Right lobe of liver (tissue), 6 donors: ENCODE measurements around the gene FBN3. TPM values are rescaled to one million over a fixed set of nuclear protein-coding genes. Genes with fewer than 3 reads are reported as not detected.
A peak's percentile ranks its signal among the peaks of the same experiment; 100 is the strongest.

Experiments
- ATAC-seq, 4 donors: fragments of 200-7000 bp; cut with Tn5 transposase; one replicate each; pipeline ENCODE4 v1.9.1; 2020; ENCODE audit warnings: mild to moderate bottlenecking in 4 of 4, moderate library complexity in 4 of 4
- DNase-seq, 3 donors: peaks; one replicate each; pipeline ENCODE4 v3.0.0-alpha.2; 2020
- H3K27ac ChIP-seq, 3 donors: fragments of 200-600 bp; one replicate each; pipeline ENCODE4 v1.8.0; 2022
- H3K27me3 ChIP-seq, 2 donors: fragments of 200-600 bp; one replicate each; pipeline ENCODE4 v1.8.0; 2022
- H3K36me3 ChIP-seq, 4 donors: fragments of 200-600 bp; sonication (generic) in 1 of 4; one replicate each; pipeline versions ENCODE4 v1.5.1 to v1.8.0; 2017 to 2022; ENCODE audit warnings: control low read depth in 1 of 4
- H3K4me1 ChIP-seq, 4 donors: fragments of 200-600 bp; sonication (generic) in 1 of 4; one replicate each; pipeline versions ENCODE4 v1.5.1 to v1.8.0; 2017 to 2022; ENCODE audit warnings: control low read depth in 1 of 4
- H3K4me3 ChIP-seq, 3 donors: fragments of 200-600 bp; one replicate each; pipeline ENCODE4 v1.8.0; 2022
- H3K9me3 ChIP-seq, 4 donors: fragments of 200-600 bp; sonication (generic) in 1 of 4; one replicate each; pipeline versions ENCODE4 v1.5.1 to v1.8.0; 2017 to 2022; ENCODE audit warnings: control low read depth in 1 of 4
- CTCF ChIP-seq, 4 donors: fragments of 200-600 bp in 3 of 4; fragments of 450-650 bp in 1 of 4; IDR thresholded peaks; one replicate each; pipeline versions ENCODE4 v1.5.1 to v1.8.0; 2016 to 2022; ENCODE audit warnings: antibody characterized with exemption in 4 of 4, mild to moderate bottlenecking in 2 of 4
- POLR2A ChIP-seq: fragments of 450-650 bp; IDR thresholded peaks from one replicate; pipeline ENCODE4 v1.6.1; 2017; ENCODE audit warnings: antibody characterized with exemption, mild to moderate bottlenecking
- WGBS: methylation state at CpG from one replicate; pipeline ENCODE4 v1.1.6; 2018; ENCODE audit warnings: low coverage, low lambda C conversion rate; ENCODE audit not compliant: insufficient coverage; ENCODE audit errors: missing lambda C conversion rate; 5-methylcytosine and 5-hydroxymethylcytosine counted together
- intact Hi-C, 2 donors: fragments of 100-400 bp; cut with DNase I; formaldehyde crosslinking; loops; one replicate each; pipeline versions ENCODE4 v1.11.2 to v1.14.1; 2022
- total RNA-seq, 6 experiments: library from RNA; depleted of rRNA in 2 of 6; stranded (reverse); fragments of >200 nt in 2 of 6; fragmentation: NEBNext Ultra II Directional in 3 of 6; extraction: Animal tissue kit (Norgen Biotek cat#: 25700) in 3 of 6; gene quantifications; one replicate each; pipeline versions ENCODE4 v1.1.0 to v1.2.4, GENCODE V29; 2016 to 2023
- donor health status: DM: no; HTN: yes; CAD: no.
- donor health status: DM: no; HTN: no; CAD: no.
- donor health status: DM: no; HTN: no; CAD: no.
- donor health status: DM: no; HTN: yes; CAD: no.
- donor health status: DM: no; HTN: yes; CAD: no.

FBN3 gene
- total RNA-seq, 6 experiments from 2014 or later = 0.11 to 0.37 TPM; not detected in 4

- no peak for TF ChIP-seq CTCF (IDR thresholded peaks at IDR 0.05)
- no peak for TF ChIP-seq POLR2A
- intact Hi-C loops = no loop called here
- peak; percentile 77 to 88 (median 83) for DNase-seq
- Histone ChIP-seq H3K27me3 (no peaks in the 10 kb centered on the region), H3K9me3 (no peaks in the 10 kb centered on the region), H3K27ac (no peak overlapping the region), H3K36me3 (no peaks in the 10 kb centered on the region), H3K4me3 (peak overlapping the region in 2 of 3 donors; percentile 1 to 33), H3K4me1 (peaks cover 0 to 16% (median 5%) of the 10 kb centered on the region in 4 donors)
- peak; percentile 86 to 95 (median 88) for ATAC-seq
- WGBS = 13% methylated on average over 12 of the region's 49 CpGs
These were observed 98.9 kb downstream of the FBN3 start for GRCh38 chr19:8050274-8051096.

- H3K4me3 ChIP-seq = no peak overlapping the region
- ATAC-seq (no peak), DNase-seq (no peak)
- 64% methylated on average over 2 of the region's 3 CpGs for WGBS
- H3K4me1 ChIP-seq = peaks cover 0 to 6% (median 0%) of the 10 kb centered on the region in 4 donors
- H3K36me3 ChIP-seq = no peaks in the 10 kb centered on the region
- H3K9me3 ChIP-seq = no peaks in the 10 kb centered on the region
- no peaks in the 10 kb centered on the region for H3K27me3 ChIP-seq
- intact Hi-C loops = no loop called here
- TF ChIP-seq CTCF (IDR thresholded peaks at IDR 0.05) = no peak
- TF ChIP-seq POLR2A = no peak
- H3K27ac ChIP-seq = no peak overlapping the region
These were observed 102.7 kb downstream of the FBN3 start for GRCh38 chr19:8046569-8047165.

GRCh38 chr19:8045872-8046568 lies 103.4 kb downstream of the FBN3 start:
- TF ChIP-seq CTCF (IDR thresholded peaks at IDR 0.05) (no peak), POLR2A (no peak)
- no peaks in the 10 kb centered on the region for H3K9me3 ChIP-seq
- H3K36me3 ChIP-seq = no peaks in the 10 kb centered on the region
- peaks cover 0 to 6% (median 0%) of the 10 kb centered on the region in 4 donors for H3K4me1 ChIP-seq
- WGBS = 75% methylated on average over 7 of the region's 10 CpGs
- H3K27me3 ChIP-seq = no peaks in the 10 kb centered on the region
- no peak overlapping the region for H3K4me3 ChIP-seq
- ATAC-seq (no peak), DNase-seq (no peak)
- no peak overlapping the region for H3K27ac ChIP-seq
- intact Hi-C loops = no loop called here

- DNase-seq = no peak
- no peaks in the 10 kb centered on the region for H3K27me3 ChIP-seq
- H3K9me3 ChIP-seq = no peaks in the 10 kb centered on the region
- H3K36me3 ChIP-seq = no peaks in the 10 kb centered on the region
- intact Hi-C loops = no loop called here
- TF ChIP-seq POLR2A = no peak
- no peak for TF ChIP-seq CTCF (IDR thresholded peaks at IDR 0.05)
- H3K27ac ChIP-seq = no peak overlapping the region
- ATAC-seq = no peak
- H3K4me1 ChIP-seq = no peaks in the 10 kb centered on the region
- H3K4me3 ChIP-seq = no peak overlapping the region
- WGBS = 76% methylated on average over 5 of the region's 10 CpGs
These were observed 105.4 kb downstream of the FBN3 start for GRCh38 chr19:8044018-8044417.
